PC-3 (cell line): ENCODE measurements around the gene MFN2. TPM values are rescaled to one million over a fixed set of nuclear protein-coding genes. Genes with fewer than 3 reads are reported as not detected.

Experiments
- ATAC-seq: fragments of 200-7000 bp; cut with Tn5 transposase; 2 replicates; pipeline ENCODE4 v1.9.1; 2020; ENCODE audit warnings: mild to moderate bottlenecking, moderate library complexity
- BruUV-seq: library from RNA; stranded (reverse); fragments of 400-500 nt; replicated peaks from 2 replicates; lab custom pipeline; 2021; lab: Mats Ljungman, UMichigan
- CTCF ChIA-PET: fragments of 300-600 bp; sonication (Branson Sonifier 250); formaldehyde crosslinking; loops from one replicate; lab custom pipeline; 2022; ENCODE audit warnings: antibody characterized with exemption; lab: Charles Lee
- POLR2A ChIA-PET: fragments of 300-600 bp; sonication (Branson Sonifier 250); formaldehyde crosslinking; loops from one replicate; lab custom pipeline; 2022; ENCODE audit warnings: antibody characterized with exemption; ENCODE audit not compliant: unreplicated experiment; lab: Charles Lee
- DNase-seq: peaks from one replicate; pipeline ENCODE4 v3.0.0-alpha.2; 2015
- H2AFZ ChIP-seq: fragments of 300-600 bp; sonication (generic); 2 replicates; pipeline ENCODE4 v1.6.0; 2016; ENCODE audit warnings: antibody characterized with exemption, low read length
- H3F3A ChIP-seq: fragments of 300-600 bp; sonication (generic); one replicate; pipeline ENCODE4 v1.6.0; 2017; ENCODE audit warnings: antibody characterized with exemption, low read length, control low read depth, mild to moderate bottlenecking; ENCODE audit not compliant: unreplicated experiment
- H3K27ac ChIP-seq: fragments of 300-600 bp; sonication (generic); 2 replicates; pipeline ENCODE4 v1.5.1; 2016; ENCODE audit warnings: mild to moderate bottlenecking, low read length
- H3K27me3 ChIP-seq: fragments of 300-600 bp; sonication (generic); 2 replicates; pipeline ENCODE4 v1.6.1; 2016; ENCODE audit warnings: low read length, mixed read lengths
- H3K36me3 ChIP-seq: fragments of 300-600 bp; sonication (generic); 2 replicates; pipeline ENCODE4 v1.6.1; 2016; ENCODE audit warnings: low read depth, mixed run types, low read length, mixed read lengths
- H3K4me1 ChIP-seq: fragments of 300-600 bp; sonication (generic); 2 replicates; pipeline ENCODE4 v1.5.1; 2016; ENCODE audit warnings: low read length; ENCODE audit not compliant: insufficient read depth
- H3K4me2 ChIP-seq: fragments of 300-600 bp; sonication (generic); 2 replicates; pipeline ENCODE4 v1.6.0; 2016; ENCODE audit warnings: low read length
- H3K4me3 ChIP-seq: fragments of 300-600 bp; sonication (generic); 2 replicates; pipeline ENCODE4 v1.5.1; 2016; ENCODE audit warnings: mild to moderate bottlenecking, low read length, mixed read lengths
- H3K79me2 ChIP-seq: fragments of 300-600 bp; sonication (generic); 2 replicates; pipeline ENCODE4 v1.6.1; 2017; ENCODE audit warnings: low read length, mixed read lengths
- H3K9ac ChIP-seq: fragments of 300-600 bp; sonication (generic); 2 replicates; pipeline ENCODE4 v1.6.0; 2016; ENCODE audit warnings: mild to moderate bottlenecking, low read length
- H3K9me2 ChIP-seq: fragments of 300-600 bp; sonication (generic); replicated peaks from 2 replicates; pipeline ENCODE4 v1.6.1; 2016; ENCODE audit warnings: mixed run types, low read length, mixed read lengths
- H3K9me3 ChIP-seq: fragments of 300-600 bp; sonication (generic); 2 replicates; pipeline ENCODE4 v1.6.1; 2016; ENCODE audit warnings: low read length, mixed read lengths
- H4K20me1 ChIP-seq: fragments of 300-600 bp; sonication (generic); 2 replicates; pipeline ENCODE4 v1.6.1; 2016; ENCODE audit warnings: low read length, mixed read lengths
- CTCF ChIP-seq: fragments of 300-600 bp; sonication (generic); conservative IDR thresholded peaks from 2 replicates; pipeline ENCODE4 v1.5.1; 2017; ENCODE audit warnings: antibody characterized with exemption, low read depth, mild to moderate bottlenecking, low read length
- EZH2 ChIP-seq: fragments of 300-600 bp; sonication (generic); IDR thresholded peaks from one replicate; pipeline ENCODE4 v1.6.1; 2017; ENCODE audit warnings: antibody characterized with exemption, mild to moderate bottlenecking, low read length; ENCODE audit not compliant: unreplicated experiment
- EZH2phosphoT487 ChIP-seq: fragments of 300-600 bp; sonication (generic); IDR thresholded peaks from 2 replicates; pipeline ENCODE4 v1.6.1; 2018; ENCODE audit warnings: mild to moderate bottlenecking, antibody characterized with exemption, low read length, borderline replicate concordance
- intact Hi-C: fragments of 100-400 bp; cut with micrococcal nuclease; formaldehyde crosslinking; loops from 2 replicates; pipeline ENCODE4 v1.9.0; 2023
- total RNA-seq: library from RNA; depleted of rRNA; stranded (reverse); fragments of >200 nt; gene quantifications from 2 replicates; pipeline ENCODE4 v1.2.3, GENCODE V29; 2014

MFN2 gene
- total RNA-seq, 1 experiment from 2014 or later: 97.8 TPM

DNA sequence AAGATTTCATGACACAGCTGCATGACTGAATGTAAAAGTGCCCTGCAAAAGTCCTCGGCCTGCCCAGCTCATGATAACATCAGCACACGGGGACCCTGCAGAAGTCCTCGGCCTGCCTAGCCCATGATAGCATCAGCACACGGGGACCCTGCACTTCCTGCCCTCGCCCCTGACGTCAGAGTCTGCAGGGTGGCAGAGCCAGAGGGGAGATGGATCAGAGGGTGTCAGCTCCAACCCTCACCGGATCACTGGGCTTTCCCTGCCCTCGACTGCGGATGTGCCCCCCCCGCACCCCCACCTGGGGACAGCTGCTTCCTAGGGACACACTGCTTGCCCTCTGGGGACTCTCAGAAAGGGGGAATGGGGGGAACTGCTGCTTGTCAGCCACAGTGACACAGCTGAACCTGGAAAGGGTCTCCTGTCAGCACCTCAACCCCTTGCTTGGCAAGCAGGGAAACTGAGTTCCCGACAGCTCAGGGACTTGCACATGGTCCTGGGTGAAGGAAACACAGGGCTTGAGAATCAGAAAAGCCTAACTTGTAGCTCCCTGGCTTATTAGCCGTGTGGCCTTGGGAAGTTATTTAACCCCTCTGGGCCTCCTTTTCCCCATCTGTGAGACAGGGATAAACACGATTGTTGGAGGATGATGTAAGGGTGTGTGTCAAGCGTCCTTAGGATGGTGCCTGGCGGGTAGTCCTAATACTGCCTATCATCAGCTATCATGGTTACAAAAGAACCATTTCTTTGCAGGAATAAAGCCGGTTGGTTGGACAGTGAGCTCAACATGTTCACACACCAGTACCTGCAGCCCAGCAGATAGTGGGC, 30.7 kb downstream of the MFN2 start:
- POLR2A ChIA-PET: no interaction called here
- H4K20me1 ChIP-seq: 0 out of 2 replicates have a peak, but pooled peaks cover 3% of the 10 kb centered on the region
- H2AFZ ChIP-seq: no peak overlapping the region
- no peak for DNase-seq
- no peaks in the 10 kb centered on the region for H3F3A ChIP-seq
- H3K79me2 ChIP-seq: no peaks in the 10 kb centered on the region
- CTCF ChIA-PET: no interaction called here
- intact Hi-C loops: no loop called here
- BruUV-seq: no TSS peak
- no peak overlapping the region for H3K4me2 ChIP-seq
- H3K27me3 ChIP-seq: no peaks in the 10 kb centered on the region
- H3K9me3 ChIP-seq: no peaks in the 10 kb centered on the region
- TF ChIP-seq CTCF: no peak
- no peak for TF ChIP-seq EZH2
- TF ChIP-seq EZH2phosphoT487: no peak
- no peak for ATAC-seq
- H3K4me3 ChIP-seq: no peak overlapping the region
- peaks cover 36% of the 10 kb centered on the region for H3K36me3 ChIP-seq
- H3K9me2 ChIP-seq: no peaks in the 10 kb centered on the region
- no peak overlapping the region for H3K9ac ChIP-seq
- no peak overlapping the region for H3K27ac ChIP-seq
- no peaks in the 10 kb centered on the region for H3K4me1 ChIP-seq

DNA sequence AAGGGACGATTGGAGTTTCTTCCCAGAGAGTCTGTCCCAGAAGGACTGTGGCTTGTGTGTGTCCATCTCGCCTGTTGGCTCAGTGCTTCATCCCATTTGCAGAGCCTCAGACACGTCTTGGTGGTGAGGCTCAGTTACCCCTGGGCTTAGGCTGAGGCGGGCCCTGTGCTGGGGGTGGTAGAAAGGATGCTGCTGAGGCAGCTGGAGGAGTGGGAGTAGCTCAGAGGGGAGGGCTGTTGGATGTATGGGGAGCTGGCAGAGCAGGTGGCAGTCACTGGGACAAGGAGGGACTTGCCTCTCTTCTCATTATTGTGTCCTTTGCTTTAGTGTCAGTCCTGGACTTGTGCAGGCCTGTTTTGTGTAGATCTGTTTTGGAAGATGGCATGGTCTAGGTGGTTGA, 31.8 kb downstream of the MFN2 start:
- H3K9me2 ChIP-seq: no peaks in the 10 kb centered on the region
- no peaks in the 10 kb centered on the region for H3K79me2 ChIP-seq
- intact Hi-C loops: no loop called here
- no TSS peak for BruUV-seq
- H3K27me3 ChIP-seq: no peaks in the 10 kb centered on the region
- H3F3A ChIP-seq: no peaks in the 10 kb centered on the region
- CTCF ChIA-PET: no interaction called here
- ATAC-seq (no peak), DNase-seq (no peak)
- H3K4me3 ChIP-seq: no peak overlapping the region
- TF ChIP-seq EZH2phosphoT487 (no peak), EZH2 (no peak), CTCF (no peak)
- no peak overlapping the region for H2AFZ ChIP-seq
- H3K9ac ChIP-seq: no peak overlapping the region
- 0 out of 2 replicates have a peak, but pooled peaks cover 3% of the 10 kb centered on the region for H4K20me1 ChIP-seq
- no peak overlapping the region for H3K27ac ChIP-seq
- POLR2A ChIA-PET: no interaction called here
- H3K4me2 ChIP-seq: no peak overlapping the region
- H3K9me3 ChIP-seq: no peaks in the 10 kb centered on the region
- peaks cover 25% of the 10 kb centered on the region; the same call in 1 of the 2 replicates for H3K36me3 ChIP-seq
- no peaks in the 10 kb centered on the region for H3K4me1 ChIP-seq
